AG04450 (cell line): ENCODE data around the gene PSMD13. TPM values are rescaled to one million over a fixed set of nuclear protein-coding genes. Genes with fewer than 3 reads are reported as not detected.

ENCODE experiments used
- CTCF ChIA-PET: fragments of 300-600, 350-600 bp; formaldehyde crosslinking; extraction: SDS; loops from one replicate; lab custom pipeline; 2022; ENCODE audit warnings: antibody characterized with exemption, inconsistent platforms; lab: Charles Lee
- POLR2A ChIA-PET: fragments of 350-600 bp; formaldehyde crosslinking; extraction: SDS; loops from one replicate; lab custom pipeline; 2021; ENCODE audit warnings: antibody characterized with exemption, inconsistent platforms; lab: Yijun Ruan, JAX
- DNase-seq: peaks from one replicate; pipeline ENCODE4 v3.0.0-alpha.2; 2011; ENCODE audit warnings: low read depth, low spot score
- H3K27ac ChIP-seq: one replicate; pipeline ENCODE4 v1.5.1; 2012; ENCODE audit warnings: low read depth, low read length, control low read depth
- H3K27me3 ChIP-seq: one replicate; pipeline ENCODE4 v1.6.0; 2012; ENCODE audit warnings: low read length; ENCODE audit not compliant: control insufficient read depth, insufficient read depth
- H3K4me3 ChIP-seq: 2 replicates; pipeline ENCODE4 v1.5.1; 2011; ENCODE audit warnings: mild to moderate bottlenecking, low read depth, low read length, control low read depth
- H3K9me3 ChIP-seq: 2 replicates; pipeline ENCODE4 v1.5.1; 2012; ENCODE audit warnings: low read length; ENCODE audit not compliant: control insufficient read depth, insufficient read depth
- CTCF ChIP-seq: IDR thresholded peaks from 2 replicates; pipeline ENCODE4 v1.5.1; 2011; ENCODE audit warnings: low read depth, low read length, control low read depth, inconsistent platforms
- polyA plus RNA-seq: library from polyadenylated mRNA; depleted of rRNA; stranded (reverse); fragments of >200 nt; gene quantifications from 2 replicates; pipeline ENCODE4 v1.2.3, GENCODE V29; 2011

Gene PSMD13
- polyA plus RNA-seq, 1 experiment = 148 TPM

DNA sequence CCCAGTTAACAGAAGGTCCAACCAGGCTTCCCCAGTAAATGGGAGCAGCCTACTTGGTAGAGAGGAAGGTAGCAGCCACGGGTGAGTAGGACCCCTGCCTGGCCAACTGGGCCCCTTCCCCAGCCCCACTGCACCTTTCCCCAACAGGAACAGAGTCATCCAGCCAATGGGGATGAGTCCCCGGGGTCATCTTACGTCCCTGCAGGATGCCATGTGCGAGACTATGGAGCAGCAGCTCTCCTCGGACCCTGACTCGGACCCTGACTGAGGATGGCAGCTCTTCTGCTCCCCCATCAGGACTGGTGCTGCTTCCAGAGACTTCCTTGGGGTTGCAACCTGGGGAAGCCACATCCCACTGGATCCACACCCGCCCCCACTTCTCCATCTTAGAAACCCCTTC, 22.7 kb upstream of the PSMD13 start:
- H3K9me3 ChIP-seq = no peaks in the 10 kb centered on the region
- CTCF ChIA-PET = no interaction called here
- no peak for DNase-seq
- TF ChIP-seq CTCF = no peak
- H3K27ac ChIP-seq = no peak overlapping the region
- H3K27me3 ChIP-seq = no peaks in the 10 kb centered on the region
- POLR2A ChIA-PET = no interaction called here
- H3K4me3 ChIP-seq = no peak overlapping the region

GRCh38 chr11:215581-216037, 21.2 kb upstream of the PSMD13 start:
- no peak overlapping the region for H3K4me3 ChIP-seq
- H3K27ac ChIP-seq = no peak overlapping the region
- ChIA-PET CTCF (interaction anchor here (1.5 kb wide), 1 partner anchor 13 kb away, joined by 3 read pairs; no protein-coding TSS in a partner anchor), POLR2A (interaction anchor here (1.9 kb wide), 1 partner anchor 9 kb away, joined by 10 read pairs; the partner anchor contains the start of genes BET1L and RIC8A)
- TF ChIP-seq CTCF = no peak
- DNase-seq = no peak
- no peaks in the 10 kb centered on the region for H3K27me3 ChIP-seq
- H3K9me3 ChIP-seq = no peaks in the 10 kb centered on the region

DNA sequence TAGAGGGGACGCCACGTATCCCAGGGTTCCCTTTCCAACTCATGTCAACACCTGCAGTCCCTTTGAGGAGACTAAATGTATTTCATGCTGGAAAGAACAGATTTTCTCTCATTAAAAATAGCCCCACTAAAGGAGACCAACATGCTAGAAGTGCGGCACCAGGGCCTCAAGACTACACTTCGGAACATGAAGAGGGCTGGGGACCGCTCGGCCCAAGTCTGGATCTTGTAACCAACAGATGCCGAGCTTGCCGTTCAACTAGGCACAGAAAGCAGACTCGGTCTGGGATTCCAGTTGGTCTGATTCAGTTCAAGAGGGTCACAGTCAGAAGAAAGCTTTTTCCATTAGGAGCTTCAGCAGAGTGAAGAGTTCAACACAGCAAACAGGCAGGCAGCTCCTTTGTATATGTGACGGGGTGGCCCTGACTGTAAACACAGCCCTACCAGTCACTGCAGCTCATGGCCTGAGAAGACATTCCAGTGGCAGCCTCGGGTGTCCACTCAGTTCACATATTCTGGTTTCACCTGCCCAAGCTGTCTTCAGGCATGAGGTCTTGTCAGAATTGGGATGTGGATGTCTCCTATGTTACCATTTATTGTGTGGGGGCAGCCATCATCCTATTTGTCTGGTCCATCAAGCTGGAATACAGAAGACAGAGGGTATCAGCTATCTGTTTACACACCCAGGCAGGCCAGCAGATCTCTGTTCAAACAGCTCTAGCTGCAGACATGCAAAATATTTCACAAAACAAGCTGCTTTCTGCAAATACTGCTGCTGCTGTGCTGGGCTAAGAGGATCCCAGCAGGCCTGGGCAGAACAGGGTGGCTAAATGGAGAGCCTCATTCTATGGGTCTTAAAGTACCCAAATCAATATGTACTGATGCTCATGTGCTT, 20.4 kb upstream of the PSMD13 start:
- peak overlapping the region; percentile 52 for H3K27ac ChIP-seq
- ChIA-PET POLR2A (interaction anchor here (1.2 to 1.9 kb wide), 2 partner anchors 9 to 139 kb away, joined by 5 to 10 read pairs; partner anchors contain the start of genes BET1L and RIC8A), CTCF (interaction anchor here (1.5 kb wide), 1 partner anchor 12 kb away, joined by 3 read pairs; no protein-coding TSS in a partner anchor)
- DNase-seq = no peak
- H3K27me3 ChIP-seq = no peaks in the 10 kb centered on the region
- H3K4me3 ChIP-seq = no peak overlapping the region
- no peaks in the 10 kb centered on the region for H3K9me3 ChIP-seq
- TF ChIP-seq CTCF = no peak

DNA sequence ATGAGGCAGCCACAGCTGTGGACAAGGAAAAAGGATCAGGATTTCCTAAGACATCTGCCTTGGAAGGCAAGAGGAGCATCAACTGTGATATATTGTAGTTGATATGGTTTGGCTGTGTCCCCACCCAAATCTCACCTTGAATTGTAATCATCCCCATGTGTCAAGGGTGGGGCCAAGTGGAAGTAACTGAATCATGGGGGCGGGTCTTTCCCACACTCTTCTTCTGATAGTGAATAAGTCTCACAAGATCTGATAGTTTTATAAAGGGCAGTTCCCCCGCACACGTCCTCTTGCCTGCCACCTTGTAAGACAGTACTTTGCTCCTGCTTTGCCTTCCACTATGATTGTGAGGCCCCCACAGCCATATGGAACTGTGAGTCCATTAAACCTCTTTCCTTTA, 19.1 kb upstream of the PSMD13 start:
- peak overlapping the region; percentile 31 for H3K27ac ChIP-seq
- ChIA-PET POLR2A (interaction anchor here (1.2 to 1.9 kb wide), 2 partner anchors 11 to 138 kb away, joined by 5 to 10 read pairs; partner anchors contain the start of genes BET1L and RIC8A), CTCF (no interaction called here)
- H3K9me3 ChIP-seq = no peaks in the 10 kb centered on the region
- H3K4me3 ChIP-seq = no peak overlapping the region
- no peak for DNase-seq
- TF ChIP-seq CTCF = no peak
- H3K27me3 ChIP-seq = no peaks in the 10 kb centered on the region
